Measurements from ENCODE around the gene BLVRB.

DNA sequence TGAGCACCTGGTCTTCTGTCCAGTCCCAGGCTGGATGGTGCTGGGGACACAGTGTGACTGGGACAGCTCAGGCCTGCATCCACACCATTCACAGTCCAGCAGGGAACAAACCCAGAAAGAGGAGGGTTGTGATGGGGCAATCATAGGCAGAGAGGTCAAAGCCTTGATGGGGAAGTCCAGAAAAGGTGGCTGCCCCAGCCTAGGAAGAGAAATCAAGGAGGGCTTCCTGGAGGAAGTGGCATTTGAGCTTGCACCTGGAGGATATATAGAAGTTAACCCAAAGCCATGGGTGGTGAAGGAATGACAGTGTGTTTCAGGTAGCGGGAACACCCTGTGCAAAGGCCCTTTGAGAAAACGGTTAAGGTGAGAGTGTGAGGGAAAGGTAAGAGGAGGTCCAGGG lies 49.8 kb downstream of the BLVRB start:
- TF ChIP-seq, protein P1, sequence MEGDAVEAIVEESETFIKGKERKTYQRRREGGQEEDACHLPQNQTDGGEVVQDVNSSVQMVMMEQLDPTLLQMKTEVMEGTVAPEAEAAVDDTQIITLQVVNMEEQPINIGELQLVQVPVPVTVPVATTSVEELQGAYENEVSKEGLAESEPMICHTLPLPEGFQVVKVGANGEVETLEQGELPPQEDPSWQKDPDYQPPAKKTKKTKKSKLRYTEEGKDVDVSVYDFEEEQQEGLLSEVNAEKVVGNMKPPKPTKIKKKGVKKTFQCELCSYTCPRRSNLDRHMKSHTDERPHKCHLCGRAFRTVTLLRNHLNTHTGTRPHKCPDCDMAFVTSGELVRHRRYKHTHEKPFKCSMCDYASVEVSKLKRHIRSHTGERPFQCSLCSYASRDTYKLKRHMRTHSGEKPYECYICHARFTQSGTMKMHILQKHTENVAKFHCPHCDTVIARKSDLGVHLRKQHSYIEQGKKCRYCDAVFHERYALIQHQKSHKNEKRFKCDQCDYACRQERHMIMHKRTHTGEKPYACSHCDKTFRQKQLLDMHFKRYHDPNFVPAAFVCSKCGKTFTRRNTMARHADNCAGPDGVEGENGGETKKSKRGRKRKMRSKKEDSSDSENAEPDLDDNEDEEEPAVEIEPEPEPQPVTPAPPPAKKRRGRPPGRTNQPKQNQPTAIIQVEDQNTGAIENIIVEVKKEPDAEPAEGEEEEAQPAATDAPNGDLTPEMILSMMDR (IDR thresholded peaks at IDR 0.05; ENCODE audit: low read depth, low read length): no peak
- no peak for TF ChIP-seq EZH2phosphoT487 (IDR thresholded peaks at IDR 0.05; ENCODE audit: low read depth)
